Liver (tissue), 3 donors: ENCODE data around the gene CHN2.

Experiments
- HNF4A ChIP-seq, 2 donors: conservative IDR thresholded peaks; 2 replicates each; pipeline ENCODE4 v1.6.1; 2016; ENCODE audit warnings: antibody characterized with exemption in 2 of 2, mild to moderate bottlenecking in 2 of 2
- RAD21 ChIP-seq, 2 donors: IDR thresholded peaks; 2 replicates each; pipeline ENCODE4 v1.6.1; 2016; ENCODE audit warnings: antibody characterized with exemption in 2 of 2, mild to moderate bottlenecking in 2 of 2
- SP1 ChIP-seq: IDR thresholded peaks from 2 replicates; pipeline ENCODE4 v1.6.1; 2018; ENCODE audit warnings: antibody characterized with exemption, mild to moderate bottlenecking
- TAF1 ChIP-seq: conservative IDR thresholded peaks from 2 replicates; pipeline ENCODE4 v1.6.1; 2016; ENCODE audit warnings: antibody characterized with exemption, mild to moderate bottlenecking
- TF ChIP-seq, protein P1 (sequence below): fragments of 150-350 bp; IDR thresholded peaks from 2 replicates; pipeline ENCODE4 v1.5.1; 2017; ENCODE audit warnings: improper control_type of control experiment, low read depth, low read length; ENCODE audit not compliant: missing input control
- TF ChIP-seq, protein P2 (sequence below): IDR thresholded peaks from 2 replicates; pipeline ENCODE4 v1.6.1; 2016; ENCODE audit warnings: antibody characterized with exemption
- TF ChIP-seq, protein P3 (sequence below): IDR thresholded peaks from 2 replicates; pipeline ENCODE4 v1.6.1; 2016; ENCODE audit warnings: antibody characterized with exemption
- donor health status: healthy.
- donor health status: healthy.

DNA sequence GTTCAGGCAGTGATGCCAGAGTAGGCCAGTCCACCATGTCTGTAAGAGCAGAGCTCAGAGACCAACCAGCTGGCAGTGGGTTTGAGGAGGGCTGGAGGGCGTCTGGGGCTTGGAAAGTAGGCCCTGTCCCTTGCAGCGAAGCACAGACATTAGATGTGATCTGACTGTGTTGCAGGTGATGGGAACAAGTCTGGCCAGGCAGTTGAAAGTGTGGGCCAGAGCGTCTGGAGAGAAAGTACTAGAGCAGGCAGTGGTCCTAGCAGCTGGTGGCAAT lies 53.3 kb downstream of the CHN2 start:
- TF ChIP-seq, protein P1, sequence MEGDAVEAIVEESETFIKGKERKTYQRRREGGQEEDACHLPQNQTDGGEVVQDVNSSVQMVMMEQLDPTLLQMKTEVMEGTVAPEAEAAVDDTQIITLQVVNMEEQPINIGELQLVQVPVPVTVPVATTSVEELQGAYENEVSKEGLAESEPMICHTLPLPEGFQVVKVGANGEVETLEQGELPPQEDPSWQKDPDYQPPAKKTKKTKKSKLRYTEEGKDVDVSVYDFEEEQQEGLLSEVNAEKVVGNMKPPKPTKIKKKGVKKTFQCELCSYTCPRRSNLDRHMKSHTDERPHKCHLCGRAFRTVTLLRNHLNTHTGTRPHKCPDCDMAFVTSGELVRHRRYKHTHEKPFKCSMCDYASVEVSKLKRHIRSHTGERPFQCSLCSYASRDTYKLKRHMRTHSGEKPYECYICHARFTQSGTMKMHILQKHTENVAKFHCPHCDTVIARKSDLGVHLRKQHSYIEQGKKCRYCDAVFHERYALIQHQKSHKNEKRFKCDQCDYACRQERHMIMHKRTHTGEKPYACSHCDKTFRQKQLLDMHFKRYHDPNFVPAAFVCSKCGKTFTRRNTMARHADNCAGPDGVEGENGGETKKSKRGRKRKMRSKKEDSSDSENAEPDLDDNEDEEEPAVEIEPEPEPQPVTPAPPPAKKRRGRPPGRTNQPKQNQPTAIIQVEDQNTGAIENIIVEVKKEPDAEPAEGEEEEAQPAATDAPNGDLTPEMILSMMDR, result no peak
- TF ChIP-seq HNF4A (conservative IDR thresholded peaks at IDR 0.05), result no peak
- no peak for TF ChIP-seq RAD21 (IDR thresholded peaks at IDR 0.05)
- TF ChIP-seq, protein P2, sequence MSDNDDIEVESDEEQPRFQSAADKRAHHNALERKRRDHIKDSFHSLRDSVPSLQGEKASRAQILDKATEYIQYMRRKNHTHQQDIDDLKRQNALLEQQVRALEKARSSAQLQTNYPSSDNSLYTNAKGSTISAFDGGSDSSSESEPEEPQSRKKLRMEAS, result no peak
- TF ChIP-seq, protein P3, sequence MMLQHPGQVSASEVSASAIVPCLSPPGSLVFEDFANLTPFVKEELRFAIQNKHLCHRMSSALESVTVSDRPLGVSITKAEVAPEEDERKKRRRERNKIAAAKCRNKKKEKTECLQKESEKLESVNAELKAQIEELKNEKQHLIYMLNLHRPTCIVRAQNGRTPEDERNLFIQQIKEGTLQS, result no peak
- TF ChIP-seq TAF1, result no peak
- no peak for TF ChIP-seq SP1
